C4-2B (cell line): ENCODE measurements around the gene PLXDC2.

Experiments used
- ZFX ChIP-seq: fragments of 450-650 bp; IDR thresholded peaks from 2 replicates; pipeline ENCODE4 v1.6.1; 2017
- TF ChIP-seq, protein P1 (sequence below): fragments of 450-650 bp; conservative IDR thresholded peaks from 2 replicates; pipeline ENCODE4 v1.5.1; 2017; ENCODE audit warnings: mild to moderate bottlenecking

DNA sequence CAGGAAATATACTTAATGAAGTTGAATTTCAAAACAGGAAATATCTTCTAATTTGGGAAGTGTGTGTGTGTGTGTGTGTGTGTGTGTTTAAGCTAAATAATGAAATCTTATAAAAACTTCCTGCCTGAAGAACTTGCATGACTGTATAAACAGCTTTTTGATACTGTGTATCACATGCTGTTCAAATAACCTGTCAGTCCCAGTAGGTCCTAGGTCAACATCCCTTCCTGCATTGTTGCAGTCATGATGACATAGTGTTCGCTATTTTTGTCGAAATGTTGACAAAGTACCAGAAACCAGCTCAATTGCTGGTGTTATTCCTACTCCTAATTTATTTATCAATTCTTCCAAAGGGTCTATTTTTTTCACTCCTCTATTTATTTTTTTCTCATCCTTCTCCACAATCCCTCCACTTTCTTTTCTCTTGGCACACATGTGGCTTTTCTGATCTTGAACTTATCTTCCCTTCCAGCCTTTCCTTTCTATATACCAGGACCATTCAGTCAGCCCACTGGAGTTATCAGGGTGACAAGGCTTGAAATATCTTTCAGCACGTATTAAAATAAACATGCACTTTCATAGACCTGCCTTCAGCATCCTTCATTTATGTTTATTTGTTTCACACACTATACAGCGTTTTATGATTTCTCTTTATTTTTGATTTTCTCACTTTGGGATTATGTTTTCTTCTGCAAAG, 115.8 kb downstream of the PLXDC2 start:
- TF ChIP-seq, protein P1, sequence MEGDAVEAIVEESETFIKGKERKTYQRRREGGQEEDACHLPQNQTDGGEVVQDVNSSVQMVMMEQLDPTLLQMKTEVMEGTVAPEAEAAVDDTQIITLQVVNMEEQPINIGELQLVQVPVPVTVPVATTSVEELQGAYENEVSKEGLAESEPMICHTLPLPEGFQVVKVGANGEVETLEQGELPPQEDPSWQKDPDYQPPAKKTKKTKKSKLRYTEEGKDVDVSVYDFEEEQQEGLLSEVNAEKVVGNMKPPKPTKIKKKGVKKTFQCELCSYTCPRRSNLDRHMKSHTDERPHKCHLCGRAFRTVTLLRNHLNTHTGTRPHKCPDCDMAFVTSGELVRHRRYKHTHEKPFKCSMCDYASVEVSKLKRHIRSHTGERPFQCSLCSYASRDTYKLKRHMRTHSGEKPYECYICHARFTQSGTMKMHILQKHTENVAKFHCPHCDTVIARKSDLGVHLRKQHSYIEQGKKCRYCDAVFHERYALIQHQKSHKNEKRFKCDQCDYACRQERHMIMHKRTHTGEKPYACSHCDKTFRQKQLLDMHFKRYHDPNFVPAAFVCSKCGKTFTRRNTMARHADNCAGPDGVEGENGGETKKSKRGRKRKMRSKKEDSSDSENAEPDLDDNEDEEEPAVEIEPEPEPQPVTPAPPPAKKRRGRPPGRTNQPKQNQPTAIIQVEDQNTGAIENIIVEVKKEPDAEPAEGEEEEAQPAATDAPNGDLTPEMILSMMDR = no peak
- no peak for TF ChIP-seq ZFX
